Thyroid gland (tissue), 4 donors: Measurements from ENCODE around the gene WNT8A. TPM values are rescaled to one million over a fixed set of nuclear protein-coding genes. Genes with fewer than 3 reads are reported as not detected.

Source experiments
- DNase-seq, 2 donors: peaks; one replicate each; pipeline ENCODE4 v3.0.0-alpha.2; 2019
- H3K27ac ChIP-seq, 3 donors: fragments of 200-600 bp; sonication (generic); 1 replicate in 2 of 3; 2 replicates in 1 of 3; pipeline ENCODE4 v1.5.1; 2016 to 2019; ENCODE audit warnings: mild to moderate bottlenecking in 1 of 3, moderate library complexity in 1 of 3
- H3K27me3 ChIP-seq: fragments of 200-600 bp; sonication (generic); one replicate; pipeline ENCODE4 v1.5.1; 2019
- H3K36me3 ChIP-seq, 2 donors: fragments of 200-600 bp; sonication (generic); one replicate each; pipeline ENCODE4 v1.5.1; 2016 to 2019
- H3K4me1 ChIP-seq, 2 donors: fragments of 200-600 bp; sonication (generic); one replicate each; pipeline ENCODE4 v1.5.1; 2017 to 2019
- H3K4me3 ChIP-seq, 3 donors: fragments of 200-600 bp; sonication (generic); replicated peaks in 1 of 3; 1 replicate in 2 of 3; 2 replicates in 1 of 3; pipeline ENCODE4 v1.5.1; 2016; ENCODE audit warnings: mild to moderate bottlenecking in 1 of 3
- H3K9me3 ChIP-seq: fragments of 200-600 bp; sonication (generic); one replicate; pipeline ENCODE4 v1.5.1; 2017
- CTCF ChIP-seq, 6 experiments: fragments of 200-600 bp in 3 of 6; fragments of 450-650 bp in 3 of 6; sonication (generic) in 3 of 6; IDR thresholded peaks; one replicate each; pipeline ENCODE4 v1.5.1; 2016 to 2019; ENCODE audit warnings: antibody characterized with exemption in 6 of 6, mild to moderate bottlenecking in 2 of 6, inconsistent platforms in 1 of 6, moderate library complexity in 1 of 6
- POLR2A ChIP-seq, 2 donors: fragments of 450-650 bp; IDR thresholded peaks; one replicate each; pipeline ENCODE4 v1.6.1; 2017; ENCODE audit warnings: antibody characterized with exemption in 2 of 2, mild to moderate bottlenecking in 2 of 2, moderate library complexity in 1 of 2
- WGBS, 2 donors: methylation state at CpG; one replicate each; pipeline ENCODE4 v1.1.5; 2017; 5-methylcytosine and 5-hydroxymethylcytosine counted together
- intact Hi-C: fragments of 100-400 bp; cut with DNase I; formaldehyde crosslinking; loops from one replicate; pipeline ENCODE4 v1.15.1; 2023
- total RNA-seq, 4 donors: library from RNA; depleted of rRNA; stranded (reverse); fragments of >200 nt; gene quantifications; one replicate each; pipeline ENCODE4 v1.2.3, GENCODE V29; 2016

Gene WNT8A
- total RNA-seq, 4 donors from 2014 or later, result not detected

- H3K9me3 ChIP-seq, result no peaks in the 10 kb centered on the region
- H3K27ac ChIP-seq, result no peak overlapping the region
- peak; percentile 67 to 74 for DNase-seq
- H3K36me3 ChIP-seq, result no peaks in the 10 kb centered on the region
- no peak overlapping the region for H3K4me3 ChIP-seq
- peak; percentile 43 to 87 (median 81) for TF ChIP-seq CTCF (IDR thresholded peaks at IDR 0.05)
- TF ChIP-seq POLR2A (IDR thresholded peaks at IDR 0.05), result no peak
- WGBS, 2 donors, result 31 to 32% methylated on average over 5 of the region's 5 CpGs
- H3K4me1 ChIP-seq, result no peaks in the 10 kb centered on the region
- no peaks in the 10 kb centered on the region for H3K27me3 ChIP-seq
- intact Hi-C loops, result loop anchor here (5.0 kb wide), 1 partner anchor 55 kb away; no protein-coding TSS in a partner anchor
Measured at GRCh38 chr5:138077064-138077696, 6.7 kb upstream of the WNT8A start.

- intact Hi-C loops, result loop anchor here (5.0 kb wide), 1 partner anchor 54 kb away; no protein-coding TSS in a partner anchor
- H3K36me3 ChIP-seq, result no peaks in the 10 kb centered on the region
- H3K27ac ChIP-seq, result no peak overlapping the region
- no peaks in the 10 kb centered on the region for H3K9me3 ChIP-seq
- TF ChIP-seq CTCF (IDR thresholded peaks at IDR 0.05), result no peak
- TF ChIP-seq POLR2A (IDR thresholded peaks at IDR 0.05), result no peak
- WGBS, 2 donors, result 41 to 45% methylated on average over 1 of the region's 1 CpG
- H3K4me3 ChIP-seq, result no peak overlapping the region
- no peak for DNase-seq
- no peaks in the 10 kb centered on the region for H3K27me3 ChIP-seq
- no peaks in the 10 kb centered on the region for H3K4me1 ChIP-seq
Measured at GRCh38 chr5:138078006-138078643, 5.7 kb upstream of the WNT8A start.

- Histone ChIP-seq H3K4me1 (no peaks in the 10 kb centered on the region), H3K4me3 (no peak overlapping the region), H3K36me3 (no peaks in the 10 kb centered on the region), H3K27me3 (no peaks in the 10 kb centered on the region), H3K9me3 (no peaks in the 10 kb centered on the region), H3K27ac (no peak overlapping the region)
- TF ChIP-seq POLR2A (IDR thresholded peaks at IDR 0.05), result no peak
- TF ChIP-seq CTCF (IDR thresholded peaks at IDR 0.05), result no peak
- 83 to 84% methylated on average over 4 of the region's 4 CpGs for WGBS, 2 donors
- intact Hi-C loops, result no loop called here
- no peak for DNase-seq
Measured at GRCh38 chr5:138082033-138082432, 1.8 kb upstream of the WNT8A start.

- Histone ChIP-seq H3K36me3 (no peaks in the 10 kb centered on the region), H3K27ac (no peak overlapping the region), H3K27me3 (no peaks in the 10 kb centered on the region), H3K4me3 (no peak overlapping the region), H3K4me1 (no peaks in the 10 kb centered on the region), H3K9me3 (no peaks in the 10 kb centered on the region)
- DNase-seq, result no peak
- intact Hi-C loops, result no loop called here
- WGBS, 2 donors, result 83 to 87% methylated on average over 4 of the region's 4 CpGs
- TF ChIP-seq POLR2A (IDR thresholded peaks at IDR 0.05) (no peak), CTCF (IDR thresholded peaks at IDR 0.05) (no peak)
Measured at GRCh38 chr5:138091685-138092084, 7.9 kb downstream of the WNT8A start.

- intact Hi-C loops, result no loop called here
- H3K27me3 ChIP-seq, result no peaks in the 10 kb centered on the region
- no peaks in the 10 kb centered on the region for H3K4me1 ChIP-seq
- no peaks in the 10 kb centered on the region for H3K9me3 ChIP-seq
- TF ChIP-seq CTCF (IDR thresholded peaks at IDR 0.05) (no peak), POLR2A (IDR thresholded peaks at IDR 0.05) (no peak)
- H3K27ac ChIP-seq, result no peak overlapping the region
- WGBS, 2 donors, result 61 to 64% methylated on average over 1 of the region's 1 CpG
- no peaks in the 10 kb centered on the region for H3K36me3 ChIP-seq
- H3K4me3 ChIP-seq, result no peak overlapping the region
- no peak for DNase-seq
Measured at GRCh38 chr5:138092301-138092700, 8.5 kb downstream of the WNT8A start.
